HepG2 (cell line): Measurements from ENCODE around the gene TDG. TPM values are rescaled to one million over a fixed set of nuclear protein-coding genes. Genes with fewer than 3 reads are reported as not detected.

Source experiments
- ARID4A ChIP-seq: sonication (generic); formaldehyde crosslinking; IDR thresholded peaks from 2 replicates; pipeline ENCODE4 v1.5.0; 2020; ENCODE audit warnings: mild to moderate bottlenecking, missing genetic modification reagents, borderline replicate concordance
- CHCHD3 ChIP-seq: sonication (generic); formaldehyde crosslinking; IDR thresholded peaks from 2 replicates; pipeline ENCODE4 v1.8.0; 2022; ENCODE audit warnings: mild to moderate bottlenecking, missing genetic modification reagents, moderate library complexity
- FOXJ3 ChIP-seq: sonication (generic); formaldehyde crosslinking; IDR thresholded peaks from 2 replicates; pipeline ENCODE4 v1.4.0; 2020; ENCODE audit warnings: missing genetic modification reagents, mild to moderate bottlenecking, borderline replicate concordance
- FOXP1 ChIP-seq, 2 experiments: fragments of 450-650 bp in 1 of 2; IDR thresholded peaks; 2 replicates each; pipeline ENCODE4 v1.6.1; 2017 to 2018; ENCODE audit warnings: antibody characterized with exemption in 1 of 2
- GPN1 ChIP-seq: sonication (generic); formaldehyde crosslinking; IDR thresholded peaks from 2 replicates; pipeline ENCODE4 v1.5.1; 2020; ENCODE audit warnings: missing genetic modification reagents, borderline replicate concordance
- HNRNPH1 ChIP-seq: fragments of 200-400 bp; formaldehyde crosslinking; optimal IDR thresholded peaks from 2 replicates; pipeline ENCODE3; 2017; ENCODE audit warnings: mild to moderate bottlenecking, low read depth, low read length
- HOMEZ ChIP-seq: IDR thresholded peaks from 2 replicates; pipeline ENCODE4 v1.6.1; 2016; ENCODE audit warnings: low read depth
- KDM1A ChIP-seq: IDR thresholded peaks from 2 replicates; pipeline ENCODE4 v1.6.1; 2016; ENCODE audit warnings: missing compliant biosample characterization
- MXD4 ChIP-seq: IDR thresholded peaks from 2 replicates; pipeline ENCODE4 v1.6.1; 2016; ENCODE audit warnings: mild to moderate bottlenecking, missing biosample characterization, missing genetic modification reagents
- NFRKB ChIP-seq: fragments of 450-650 bp; IDR thresholded peaks from 2 replicates; pipeline ENCODE4 v1.6.1; 2017
- PHF21A ChIP-seq: sonication (generic); formaldehyde crosslinking; IDR thresholded peaks from 2 replicates; pipeline ENCODE4 v1.5.0; 2020; ENCODE audit warnings: mild to moderate bottlenecking, missing genetic modification reagents
- PHF8 ChIP-seq: sonication (generic); formaldehyde crosslinking; IDR thresholded peaks from 2 replicates; pipeline ENCODE4 v1.5.0; 2020; ENCODE audit warnings: missing genetic modification reagents
- POGZ ChIP-seq: sonication (generic); formaldehyde crosslinking; IDR thresholded peaks from 2 replicates; pipeline ENCODE4 v1.4.0; 2020; ENCODE audit warnings: mild to moderate bottlenecking, missing genetic modification reagents
- SRSF1 ChIP-seq: fragments of 200-400 bp; formaldehyde crosslinking; optimal IDR thresholded peaks from 2 replicates; pipeline ENCODE3; 2017; ENCODE audit warnings: mild to moderate bottlenecking, low read depth, low read length, moderate library complexity
- SYNCRIP ChIP-seq: fragments of 200-400 bp; formaldehyde crosslinking; IDR thresholded peaks from 2 replicates; pipeline ENCODE4 v1.6.1; 2018; ENCODE audit warnings: mild to moderate bottlenecking, low read depth, low read length; ENCODE audit not compliant: insufficient read depth
- TBP ChIP-seq: sonication (generic); formaldehyde crosslinking; IDR thresholded peaks from 2 replicates; pipeline ENCODE4 v1.5.0; 2020; ENCODE audit warnings: missing genetic modification reagents
- U2AF1 ChIP-seq: fragments of 200-400 bp; formaldehyde crosslinking; optimal IDR thresholded peaks from 2 replicates; pipeline ENCODE3; 2017; ENCODE audit warnings: mild to moderate bottlenecking, low read depth, low read length
- ZBTB34 ChIP-seq: sonication (generic); formaldehyde crosslinking; IDR thresholded peaks from 2 replicates; pipeline ENCODE4 v1.8.0; 2022; ENCODE audit warnings: mild to moderate bottlenecking, missing genetic modification reagents
- ZBTB7B ChIP-seq: sonication (generic); formaldehyde crosslinking; IDR thresholded peaks from 2 replicates; pipeline ENCODE4 v1.4.0; 2020; ENCODE audit warnings: missing genetic modification reagents
- ZFY ChIP-seq: sonication (generic); formaldehyde crosslinking; IDR thresholded peaks from 2 replicates; pipeline ENCODE4 v1.4.0; 2020; ENCODE audit warnings: missing genetic modification reagents
- ZKSCAN1 ChIP-seq: fragments of 150-350 bp; IDR thresholded peaks from 2 replicates; pipeline ENCODE4 v1.6.1; 2014; ENCODE audit warnings: low read length
- ZNF205 ChIP-seq: IDR thresholded peaks from 2 replicates; pipeline ENCODE4 v1.6.1; 2018; ENCODE audit warnings: missing biosample characterization, missing genetic modification reagents
- ZNF383 ChIP-seq: sonication (generic); formaldehyde crosslinking; IDR thresholded peaks from 2 replicates; pipeline ENCODE4 v1.4.0; 2020; ENCODE audit warnings: missing genetic modification reagents, mild to moderate bottlenecking, borderline replicate concordance
- ZZZ3 ChIP-seq: sonication (generic); formaldehyde crosslinking; IDR thresholded peaks from 2 replicates; pipeline ENCODE4 v1.4.0; 2020; ENCODE audit warnings: missing genetic modification reagents, mild to moderate bottlenecking, borderline replicate concordance
- polyA plus RNA-seq, 8 experiments: library from polyadenylated mRNA; depleted of rRNA in 3 of 8; stranded (reverse) in 7 of 8; unstranded in 1 of 8; fragments of >200 nt; fragmentation: Illumina TruSeq in 4 of 8; extraction: Trizol in 4 of 8; gene quantifications; 2 replicates each; pipeline versions ENCODE4 v1.2.1 to v1.2.3, GENCODE V29; 2011 to 2016; ENCODE audit warnings: low read depth in 4 of 8, missing spikeins in 1 of 8, mixed read lengths in 1 of 8; ENCODE audit not compliant: insufficient read depth in 1 of 8
- total RNA-seq, 5 experiments: library from RNA; depleted of rRNA; stranded (reverse); fragments of >200 nt; fragmentation: Illumina TruSeq; extraction: Trizol; gene quantifications; 2 replicates each; pipeline ENCODE4 v1.2.3, GENCODE V29; 2016; ENCODE audit warnings: low read depth in 1 of 5

Gene TDG
- total and polyA plus RNA-seq, 2 of the 13 experiments (the other 11 are each of a cell fraction or from before 2014, with no cell fraction given): 14.2 to 19.5 TPM

- TF ChIP-seq ZNF383 (CRISPR knock-in tag) (no peak), ZZZ3 (CRISPR knock-in tag) (no peak; the same call in 1 of the 2 replicates), POGZ (CRISPR knock-in tag) (no peak), ZBTB7B (CRISPR knock-in tag) (peak; percentile 61), ZKSCAN1 (no peak), TBP (CRISPR knock-in tag) (no peak), SRSF1 (peak; percentile 81), FOXP1 (IDR thresholded peaks at IDR 0.05) (no peak), FOXP1 (CRISPR knock-in tag; IDR thresholded peaks at IDR 0.05) (no peak), ZFY (CRISPR knock-in tag) (peak; percentile 95), PHF21A (CRISPR knock-in tag) (no peak; the same call in 1 of the 2 replicates), PHF8 (CRISPR knock-in tag) (peak; percentile 93), U2AF1 (peak; percentile 85), FOXJ3 (0 out of 2 replicates have a peak, but pooled peaks have one; percentile 20), ZBTB34 (CRISPR knock-in tag) (no peak), MXD4 (CRISPR knock-in tag) (peak; percentile 74), CHCHD3 (CRISPR knock-in tag) (no peak), HNRNPH1 (no peak), GPN1 (no peak), ZNF205 (no peak), NFRKB (no peak), HOMEZ (CRISPR knock-in tag) (no peak), SYNCRIP (no peak), ARID4A (peak; percentile 67), KDM1A (no peak)
These were observed 36.5 kb upstream of the TDG start (continued) for GRCh38 chr12:103929046-103929783.
